Measurements from ENCODE around the gene COG3. TPM values are rescaled to one million over a fixed set of nuclear protein-coding genes. Genes with fewer than 3 reads are reported as not detected.

Gene COG3
- total and polyA plus RNA-seq, 2 of the 13 experiments (the other 11 are each of a cell fraction or from before 2014, with no cell fraction given): 37.8 to 47.5 TPM

- no peak overlapping the region for H3K4me2 ChIP-seq (ENCODE audit: low read depth, low read length)
- H4K20me1 ChIP-seq (ENCODE audit: insufficient read depth, low read length): no peaks in the 10 kb centered on the region
- H3K27me3 ChIP-seq (ENCODE audit: control insufficient read depth in 1 of 2, insufficient read depth in 2 of 2, low read length in 2 of 2): no peaks in the 10 kb centered on the region
- ATAC-seq: no peak
- no peak for FAIRE-seq
- POLR2A ChIA-PET: no interaction called here
- H3K79me2 ChIP-seq (ENCODE audit: insufficient read depth, low read length): no peaks in the 10 kb centered on the region
- 95% methylated on average over 2 of the region's 2 CpGs for WGBS (ENCODE audit: low lambda C conversion rate)
- no TSS peak for BruUV-seq (replicated peaks)
- peaks cover 22 to 58% of the 10 kb centered on the region in 2 experiments for H3K36me3 ChIP-seq (replicated peaks in 1 of 2; ENCODE audit: control insufficient read depth in 1 of 2, insufficient read depth in 2 of 2, low read length in 2 of 2)
- DNase-seq (ENCODE audit: low spot score): no peak
- intact Hi-C loops (cut with micrococcal nuclease; ENCODE audit: unreplicated experiment) (no loop called here), in situ Hi-C loops (cut with HindIII; ENCODE audit: extremely low pct_ligation_motif_present, low pct_unique_long_range_greater_than_20kb) (loop anchor here (25.0 kb wide), 1 partner anchor 485 kb away; no protein-coding TSS in a partner anchor)
- H3K9ac ChIP-seq (ENCODE audit: insufficient read depth, low read depth, low read length): no peak overlapping the region
- no peak overlapping the region for H3K27ac ChIP-seq (ENCODE audit: extremely low read length, insufficient read depth, low read length)
- CTCF ChIA-PET (ENCODE audit: low intra/inter-chr PET ratio, low total read pairs): no interaction called here
- no peak overlapping the region for H2AFZ ChIP-seq (ENCODE audit: low read length)
- H3K4me3 ChIP-seq (replicated peaks in 1 of 3; ENCODE audit: insufficient read depth in 1 of 3, low read depth in 2 of 3, low read length in 3 of 3): no peak overlapping the region
- no peak for TF ChIP-seq ZSCAN9 (CRISPR knock-in tag; IDR thresholded peaks at IDR 0.05; ENCODE audit: borderline replicate concordance)
- no peak for TF ChIP-seq NCOA5 (CRISPR knock-in tag; IDR thresholded peaks at IDR 0.05)
- TF ChIP-seq SATB2 (CRISPR knock-in tag; IDR thresholded peaks at IDR 0.05): no peak
- no peak for TF ChIP-seq ZNF615 (CRISPR knock-in tag; IDR thresholded peaks at IDR 0.05; ENCODE audit: borderline replicate concordance)
- no peak for TF ChIP-seq MTA1 (CRISPR knock-in tag; IDR thresholded peaks at IDR 0.05; ENCODE audit: borderline replicate concordance)
- TF ChIP-seq, protein P1, sequence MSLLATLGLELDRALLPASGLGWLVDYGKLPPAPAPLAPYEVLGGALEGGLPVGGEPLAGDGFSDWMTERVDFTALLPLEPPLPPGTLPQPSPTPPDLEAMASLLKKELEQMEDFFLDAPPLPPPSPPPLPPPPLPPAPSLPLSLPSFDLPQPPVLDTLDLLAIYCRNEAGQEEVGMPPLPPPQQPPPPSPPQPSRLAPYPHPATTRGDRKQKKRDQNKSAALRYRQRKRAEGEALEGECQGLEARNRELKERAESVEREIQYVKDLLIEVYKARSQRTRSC (CRISPR knock-in tag; IDR thresholded peaks at IDR 0.05; ENCODE audit: low read depth): no peak
- TF ChIP-seq, protein P2, sequence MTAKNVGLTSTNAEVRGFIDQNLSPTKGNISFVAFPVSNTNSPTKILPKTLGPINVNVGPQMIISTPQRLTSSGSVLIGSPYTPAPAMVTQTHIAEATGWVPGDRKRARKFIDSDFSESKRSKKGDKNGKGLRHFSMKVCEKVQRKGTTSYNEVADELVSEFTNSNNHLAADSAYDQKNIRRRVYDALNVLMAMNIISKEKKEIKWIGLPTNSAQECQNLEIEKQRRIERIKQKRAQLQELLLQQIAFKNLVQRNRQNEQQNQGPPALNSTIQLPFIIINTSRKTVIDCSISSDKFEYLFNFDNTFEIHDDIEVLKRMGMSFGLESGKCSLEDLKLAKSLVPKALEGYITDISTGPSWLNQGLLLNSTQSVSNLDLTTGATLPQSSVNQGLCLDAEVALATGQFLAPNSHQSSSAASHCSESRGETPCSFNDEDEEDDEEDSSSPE (CRISPR knock-in tag; IDR thresholded peaks at IDR 0.05): no peak
- no peak for TF ChIP-seq ZNF501 (CRISPR knock-in tag; IDR thresholded peaks at IDR 0.05)
- TF ChIP-seq, protein P3, sequence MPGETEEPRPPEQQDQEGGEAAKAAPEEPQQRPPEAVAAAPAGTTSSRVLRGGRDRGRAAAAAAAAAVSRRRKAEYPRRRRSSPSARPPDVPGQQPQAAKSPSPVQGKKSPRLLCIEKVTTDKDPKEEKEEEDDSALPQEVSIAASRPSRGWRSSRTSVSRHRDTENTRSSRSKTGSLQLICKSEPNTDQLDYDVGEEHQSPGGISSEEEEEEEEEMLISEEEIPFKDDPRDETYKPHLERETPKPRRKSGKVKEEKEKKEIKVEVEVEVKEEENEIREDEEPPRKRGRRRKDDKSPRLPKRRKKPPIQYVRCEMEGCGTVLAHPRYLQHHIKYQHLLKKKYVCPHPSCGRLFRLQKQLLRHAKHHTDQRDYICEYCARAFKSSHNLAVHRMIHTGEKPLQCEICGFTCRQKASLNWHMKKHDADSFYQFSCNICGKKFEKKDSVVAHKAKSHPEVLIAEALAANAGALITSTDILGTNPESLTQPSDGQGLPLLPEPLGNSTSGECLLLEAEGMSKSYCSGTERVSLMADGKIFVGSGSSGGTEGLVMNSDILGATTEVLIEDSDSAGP (CRISPR knock-in tag; IDR thresholded peaks at IDR 0.05; ENCODE audit: borderline replicate concordance): no peak
- TF ChIP-seq ZBTB20 (CRISPR knock-in tag; IDR thresholded peaks at IDR 0.05; ENCODE audit: borderline replicate concordance, low read depth): no peak
- no peak for TF ChIP-seq DMAP1 (CRISPR knock-in tag; IDR thresholded peaks at IDR 0.05)
- no peak for TF ChIP-seq ZNF101 (CRISPR knock-in tag; IDR thresholded peaks at IDR 0.05; ENCODE audit: borderline replicate concordance, low read depth)
- no peak for TF ChIP-seq MIXL1 (CRISPR knock-in tag; IDR thresholded peaks at IDR 0.05)
- TF ChIP-seq ZBTB7B (CRISPR knock-in tag; IDR thresholded peaks at IDR 0.05): no peak
- TF ChIP-seq ZSCAN12 (CRISPR knock-in tag; IDR thresholded peaks at IDR 0.05): no peak
- no peak for TF ChIP-seq PAX8 (CRISPR knock-in tag; IDR thresholded peaks at IDR 0.05; ENCODE audit: borderline replicate concordance)
- no peaks in the 10 kb centered on the region for H3K9me3 ChIP-seq (ENCODE audit: low read length)
- H3K4me1 ChIP-seq (ENCODE audit: insufficient read depth, low read length): peaks cover 27% of the 10 kb centered on the region
Observed at GRCh38 chr13:45522571-45522970, 57.8 kb downstream of the COG3 start.
